H9 (cell line): Measurements from ENCODE around the gene NSUN3. TPM values are rescaled to one million over a fixed set of nuclear protein-coding genes. Genes with fewer than 3 reads are reported as not detected.

Experiments
- DNase-seq: peaks from one replicate; pipeline ENCODE4 v3.0.0-alpha.2; 2017
- H2AFZ ChIP-seq: one replicate; pipeline ENCODE4 v1.6.1; 2013; ENCODE audit warnings: mild to moderate bottlenecking, low read length, control low read depth, moderate library complexity
- H2AK5ac ChIP-seq: 2 replicates; pipeline ENCODE4 v1.6.1; 2013; ENCODE audit warnings: low read length, control low read depth, mixed read lengths; ENCODE audit not compliant: insufficient read length
- H2BK120ac ChIP-seq: one replicate; pipeline ENCODE4 v1.6.1; 2013; ENCODE audit warnings: low read depth, mild to moderate bottlenecking, low read length, control low read depth, inconsistent platforms; ENCODE audit not compliant: poor library complexity, severe bottlenecking
- H2BK12ac ChIP-seq: 2 replicates; pipeline ENCODE4 v1.6.1; 2013; ENCODE audit warnings: low read length, control low read depth, mixed read lengths, low read depth; ENCODE audit not compliant: insufficient read length
- H2BK15ac ChIP-seq: 2 replicates; pipeline ENCODE4 v1.6.1; 2013; ENCODE audit warnings: low read depth, low read length, control low read depth
- H2BK20ac ChIP-seq: one replicate; pipeline ENCODE4 v1.6.1; 2013; ENCODE audit warnings: low read depth, mild to moderate bottlenecking, low read length, control low read depth, inconsistent platforms; ENCODE audit not compliant: poor library complexity, severe bottlenecking
- H2BK5ac ChIP-seq: 2 replicates; pipeline ENCODE4 v1.6.1; 2013; ENCODE audit warnings: low read length, control low read depth, mixed read lengths; ENCODE audit not compliant: insufficient read length
- H3K14ac ChIP-seq: 2 replicates; pipeline ENCODE4 v1.6.1; 2013; ENCODE audit warnings: low read length, control low read depth; ENCODE audit not compliant: insufficient read depth
- H3K18ac ChIP-seq: 2 replicates; pipeline ENCODE4 v1.6.1; 2013; ENCODE audit warnings: low read depth, mild to moderate bottlenecking, mixed read lengths, low read length, control low read depth; ENCODE audit not compliant: insufficient read length
- H3K23ac ChIP-seq: 2 replicates; pipeline ENCODE4 v1.6.1; 2013; ENCODE audit warnings: low read length, control low read depth, mixed read lengths, low read depth; ENCODE audit not compliant: insufficient read length
- H3K23me2 ChIP-seq: 2 replicates; pipeline ENCODE4 v1.6.1; 2013; ENCODE audit warnings: low read depth, mild to moderate bottlenecking, mixed read lengths, low read length, control low read depth; ENCODE audit not compliant: insufficient read length, poor library complexity, severe bottlenecking
- H3K27ac ChIP-seq: 2 replicates; pipeline ENCODE4 v1.5.1; 2013; ENCODE audit warnings: low read length, control low read depth, mixed read lengths, low read depth; ENCODE audit not compliant: insufficient read length
- H3K27me3 ChIP-seq: 2 replicates; pipeline ENCODE4 v1.6.1; 2013; ENCODE audit warnings: low read length, control low read depth, inconsistent platforms; ENCODE audit not compliant: insufficient read depth
- H3K4ac ChIP-seq: 2 replicates; pipeline ENCODE4 v1.6.1; 2013; ENCODE audit warnings: low read depth, mild to moderate bottlenecking, control low read depth, inconsistent platforms, low read length, moderate library complexity
- H3K4me1 ChIP-seq: 2 replicates; pipeline ENCODE4 v1.6.1; 2013; ENCODE audit warnings: low read length, control low read depth, inconsistent platforms; ENCODE audit not compliant: insufficient read depth
- H3K4me2 ChIP-seq: 2 replicates; pipeline ENCODE4 v1.6.1; 2013; ENCODE audit warnings: low read length, control low read depth, mixed read lengths; ENCODE audit not compliant: insufficient read length, insufficient read depth
- H3K56ac ChIP-seq: 2 replicates; pipeline ENCODE4 v1.6.1; 2013; ENCODE audit warnings: low read depth, mild to moderate bottlenecking, mixed read lengths, low read length, control low read depth; ENCODE audit not compliant: insufficient read length
- H3K79me1 ChIP-seq: 2 replicates; pipeline ENCODE4 v1.6.1; 2013; ENCODE audit warnings: low read depth, mild to moderate bottlenecking, moderate library complexity, low read length, control low read depth, inconsistent platforms; ENCODE audit not compliant: insufficient read depth, poor library complexity, severe bottlenecking
- H3K79me2 ChIP-seq: 2 replicates; pipeline ENCODE4 v1.6.1; 2013; ENCODE audit warnings: low read length, control low read depth, inconsistent platforms; ENCODE audit not compliant: insufficient read depth
- H3K9ac ChIP-seq: 2 replicates; pipeline ENCODE4 v1.6.1; 2013; ENCODE audit warnings: low read length, control low read depth, mixed read lengths; ENCODE audit not compliant: insufficient read length; ENCODE audit errors: extremely low read depth
- H3K9me3 ChIP-seq: one replicate; pipeline ENCODE4 v1.6.1; 2013; ENCODE audit warnings: low read depth, low read length, inconsistent platforms; ENCODE audit not compliant: control insufficient read depth
- H3T11ph ChIP-seq: one replicate; pipeline ENCODE4 v1.6.1; 2013; ENCODE audit warnings: mild to moderate bottlenecking, low read length, control low read depth, inconsistent platforms
- H4K20me1 ChIP-seq: one replicate; pipeline ENCODE4 v1.6.1; 2013; ENCODE audit not compliant: control insufficient read depth, insufficient read length, insufficient read depth
- H4K5ac ChIP-seq: 2 replicates; pipeline ENCODE4 v1.6.1; 2013; ENCODE audit warnings: low read depth, mild to moderate bottlenecking, mixed read lengths, low read length, control low read depth; ENCODE audit not compliant: insufficient read length
- H4K8ac ChIP-seq: replicated peaks from 2 replicates; pipeline ENCODE4 v1.6.1; 2013; ENCODE audit warnings: low read length, control low read depth, mixed read lengths, low read depth; ENCODE audit not compliant: insufficient read length
- H4K91ac ChIP-seq: 2 replicates; pipeline ENCODE4 v1.6.1; 2013; ENCODE audit warnings: low read depth, mild to moderate bottlenecking, moderate library complexity, mixed read lengths, low read length, control low read depth; ENCODE audit not compliant: insufficient read length
- H3K27ac Mint-ChIP-seq, 3 experiments: 2 replicates in 2 of 3; 3 replicates in 1 of 3; pipeline ENCODE4 v1.8.0; 2020 to 2021; ENCODE audit warnings: mixed read lengths in 3 of 3, mild to moderate bottlenecking in 1 of 3, moderate library complexity in 1 of 3
- H3K27me3 Mint-ChIP-seq: 2 replicates; pipeline ENCODE4 v1.8.0; 2021; ENCODE audit warnings: low read depth, mild to moderate bottlenecking, moderate library complexity, mixed read lengths
- H3K36me3 Mint-ChIP-seq, 3 experiments: 2 replicates in 2 of 3; 3 replicates in 1 of 3; pipeline ENCODE4 v1.8.0; 2020 to 2021; ENCODE audit warnings: low read depth in 3 of 3, mixed read lengths in 3 of 3; ENCODE audit not compliant: insufficient read depth in 1 of 3
- H3K4me1 Mint-ChIP-seq, 2 experiments: 2 replicates each; pipeline ENCODE4 v1.8.0; 2020; ENCODE audit warnings: mixed read lengths in 2 of 2
- H3K4me3 Mint-ChIP-seq, 2 experiments: 2 replicates in 1 of 2; 3 replicates in 1 of 2; pipeline ENCODE4 v1.8.0; 2020 to 2021; ENCODE audit warnings: mild to moderate bottlenecking in 2 of 2, mixed read lengths in 2 of 2, moderate library complexity in 1 of 2
- H3K9me3 Mint-ChIP-seq, 2 experiments: 2 replicates in 1 of 2; 3 replicates in 1 of 2; pipeline ENCODE4 v1.8.0; 2020; ENCODE audit warnings: mild to moderate bottlenecking in 2 of 2, mixed read lengths in 2 of 2, moderate library complexity in 1 of 2
- WGBS: extraction: QIAGEN DNeasy Blood & Tissue Kit; methylation state at CpG from one replicate; pipeline ENCODE4 v1.1.7; 2013; ENCODE audit warnings: missing lambda C conversion rate, low lambda C conversion rate, mixed read lengths; ENCODE audit not compliant: insufficient read length; ENCODE audit errors: extremely low coverage; 5-methylcytosine and 5-hydroxymethylcytosine counted together
- total RNA-seq: library from RNA; stranded (reverse); gene quantifications from 2 replicates; pipeline ENCODE4 v1.2.1, GENCODE V29; 2021
- TF ChIP-seq, protein P1 (sequence below): fragments of 200-600 bp; sonication (generic); conservative IDR thresholded peaks from 3 replicates; pipeline ENCODE4 v1.8.0; 2021; ENCODE audit warnings: antibody characterized with exemption, mild to moderate bottlenecking

NSUN3 gene
- total RNA-seq, 1 experiment from 2014 or later = 7.4 TPM

DNA sequence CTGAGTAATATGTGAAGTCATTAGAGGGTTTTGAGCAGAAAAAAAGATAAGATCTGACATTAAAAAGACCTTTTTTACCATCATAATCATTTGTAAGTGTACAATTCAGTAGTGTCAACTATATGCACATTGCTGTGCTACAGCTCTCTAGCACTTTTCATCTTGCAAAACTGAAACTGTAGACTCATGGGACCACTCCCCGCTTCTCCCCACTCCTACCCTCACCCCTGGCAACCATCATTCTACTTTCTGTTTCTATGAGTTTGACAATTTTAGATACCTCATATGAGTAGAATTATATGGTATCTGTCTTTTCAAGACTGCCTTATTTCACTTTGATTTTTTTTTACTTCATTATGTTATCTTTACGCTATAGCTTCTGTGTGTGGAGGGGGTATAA is 112.8 kb downstream of the NSUN3 start:
- Histone ChIP-seq H3K27me3 (no peaks in the 10 kb centered on the region), H3K4me1 (no peaks in the 10 kb centered on the region), H3K79me2 (no peaks in the 10 kb centered on the region), H3K9ac (no peak overlapping the region), H4K91ac (no peak overlapping the region), H3K9me3 (no peaks in the 10 kb centered on the region), H3K23ac (no peak overlapping the region), H3K18ac (no peak overlapping the region), H3T11ph (no peak overlapping the region), H3K56ac (no peak overlapping the region), H4K8ac (no peak overlapping the region), H3K23me2 (no peaks in the 10 kb centered on the region), H2BK15ac (no peak overlapping the region), H2AFZ (no peak overlapping the region), H2AK5ac (no peak overlapping the region), H4K5ac (no peak overlapping the region), H3K14ac (no peak overlapping the region), H2BK120ac (no peak overlapping the region), H3K79me1 (no peaks in the 10 kb centered on the region), H3K27ac (no peak overlapping the region), H3K4me2 (no peak overlapping the region), H2BK5ac (no peak overlapping the region), H3K4ac (no peak overlapping the region), H2BK20ac (no peak overlapping the region), H4K20me1 (no peaks in the 10 kb centered on the region), H2BK12ac (no peak overlapping the region)
- Mint-ChIP-seq H3K9me3 (no peaks in the 10 kb centered on the region), H3K27me3 (no peaks in the 10 kb centered on the region), H3K4me1 (peaks cover 3% of the 10 kb centered on the region in 2 experiments; a peak in 3 of 4 replicates), H3K36me3 (no peaks in the 10 kb centered on the region), H3K27ac (no peak overlapping the region), H3K4me3 (no peak overlapping the region)
- WGBS = no CpG with 5 or more reads among the region's 2 CpGs
- TF ChIP-seq, protein P1, sequence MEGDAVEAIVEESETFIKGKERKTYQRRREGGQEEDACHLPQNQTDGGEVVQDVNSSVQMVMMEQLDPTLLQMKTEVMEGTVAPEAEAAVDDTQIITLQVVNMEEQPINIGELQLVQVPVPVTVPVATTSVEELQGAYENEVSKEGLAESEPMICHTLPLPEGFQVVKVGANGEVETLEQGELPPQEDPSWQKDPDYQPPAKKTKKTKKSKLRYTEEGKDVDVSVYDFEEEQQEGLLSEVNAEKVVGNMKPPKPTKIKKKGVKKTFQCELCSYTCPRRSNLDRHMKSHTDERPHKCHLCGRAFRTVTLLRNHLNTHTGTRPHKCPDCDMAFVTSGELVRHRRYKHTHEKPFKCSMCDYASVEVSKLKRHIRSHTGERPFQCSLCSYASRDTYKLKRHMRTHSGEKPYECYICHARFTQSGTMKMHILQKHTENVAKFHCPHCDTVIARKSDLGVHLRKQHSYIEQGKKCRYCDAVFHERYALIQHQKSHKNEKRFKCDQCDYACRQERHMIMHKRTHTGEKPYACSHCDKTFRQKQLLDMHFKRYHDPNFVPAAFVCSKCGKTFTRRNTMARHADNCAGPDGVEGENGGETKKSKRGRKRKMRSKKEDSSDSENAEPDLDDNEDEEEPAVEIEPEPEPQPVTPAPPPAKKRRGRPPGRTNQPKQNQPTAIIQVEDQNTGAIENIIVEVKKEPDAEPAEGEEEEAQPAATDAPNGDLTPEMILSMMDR = no peak
- no peak for DNase-seq
